ENCODE measurements around the gene CMKLR1. TPM values are rescaled to one million over a fixed set of nuclear protein-coding genes. Genes with fewer than 3 reads are reported as not detected.
A peak's percentile ranks its signal among the peaks of the same experiment; 100 is the strongest.

CMKLR1 gene
- total and polyA plus RNA-seq, 7 experiments from 2014 or later: 0.06 to 8.8 (median 2.0) TPM; not detected in 2

- no peak overlapping the region for H3K4me3 Mint-ChIP-seq
- Histone ChIP-seq H3K27ac (ENCODE audit: low read depth, low read length) (no peak overlapping the region), H3K9me3 (ENCODE audit: control insufficient read depth in 2 of 3, low read length in 3 of 3) (no peaks in the 10 kb centered on the region), H3K36me3 (ENCODE audit: control insufficient read depth in 2 of 3, insufficient read depth in 3 of 3, low read length in 3 of 3) (no peaks in the 10 kb centered on the region), H3K4me3 (ENCODE audit: low read length) (no peak overlapping the region), H3K4me1 (ENCODE audit: control insufficient read depth in 2 of 2, insufficient read depth in 2 of 2, low read length in 2 of 2) (peaks cover 0 to 25% of the 10 kb centered on the region in 2 donors), H3K27me3 (ENCODE audit: control insufficient read depth in 2 of 2, insufficient read depth in 2 of 2, low read length in 2 of 2) (no peaks in the 10 kb centered on the region)
- DNase-seq (no peak), ATAC-seq (peak; percentile 59)
- H3K4me1 Mint-ChIP-seq: peaks cover 0 to 18% (median 0%) of the 10 kb centered on the region in 7 donors
- H3K9me3 Mint-ChIP-seq: peaks cover 0 to 3% (median 0%) of the 10 kb centered on the region in 11 donors
- POLR2A ChIA-PET: no interaction called here
- no peak overlapping the region for H3K27ac Mint-ChIP-seq
- H3K36me3 Mint-ChIP-seq: peaks cover 0 to 7% (median 0%) of the 10 kb centered on the region in 5 donors
- intact Hi-C loops (cut with micrococcal nuclease): no loop called here
- H3K27me3 Mint-ChIP-seq: peaks cover 0 to 24% (median 4%) of the 10 kb centered on the region in 5 donors
- CTCF ChIA-PET: no interaction called here
Measured at GRCh38 chr12:108297895-108298760, 41.0 kb downstream of the CMKLR1 start.

- ChIA-PET POLR2A (no interaction called here), CTCF (no interaction called here)
- Histone ChIP-seq H3K27me3 (ENCODE audit: control insufficient read depth in 2 of 2, insufficient read depth in 2 of 2, low read length in 2 of 2) (no peaks in the 10 kb centered on the region), H3K4me1 (ENCODE audit: control insufficient read depth in 2 of 2, insufficient read depth in 2 of 2, low read length in 2 of 2) (peaks cover 0 to 25% of the 10 kb centered on the region in 2 donors), H3K27ac (ENCODE audit: low read depth, low read length) (no peak overlapping the region), H3K36me3 (ENCODE audit: control insufficient read depth in 2 of 3, insufficient read depth in 3 of 3, low read length in 3 of 3) (no peaks in the 10 kb centered on the region), H3K9me3 (ENCODE audit: control insufficient read depth in 2 of 3, low read length in 3 of 3) (no peaks in the 10 kb centered on the region), H3K4me3 (ENCODE audit: low read length) (no peak overlapping the region)
- intact Hi-C loops (cut with micrococcal nuclease): no loop called here
- Mint-ChIP-seq H3K27ac (no peak overlapping the region), H3K9me3 (peaks cover 0 to 4% (median 0%) of the 10 kb centered on the region in 11 donors), H3K4me1 (peaks cover 0 to 18% (median 0%) of the 10 kb centered on the region in 7 donors), H3K36me3 (peaks cover 0 to 7% (median 0%) of the 10 kb centered on the region in 5 donors), H3K4me3 (no peak overlapping the region), H3K27me3 (peaks cover 0 to 25% (median 4%) of the 10 kb centered on the region in 5 donors)
- ATAC-seq (no peak), DNase-seq (no peak)
Measured at GRCh38 chr12:108297424-108297823, 41.7 kb downstream of the CMKLR1 start.

- peaks cover 0 to 17% (median 0%) of the 10 kb centered on the region in 7 donors for H3K4me1 Mint-ChIP-seq
- no peak for ATAC-seq
- intact Hi-C loops (cut with micrococcal nuclease): no loop called here
- Histone ChIP-seq H3K27ac (ENCODE audit: low read depth, low read length) (no peak overlapping the region), H3K27me3 (ENCODE audit: control insufficient read depth in 2 of 2, insufficient read depth in 2 of 2, low read length in 2 of 2) (no peaks in the 10 kb centered on the region), H3K4me3 (ENCODE audit: low read length) (no peak overlapping the region), H3K36me3 (ENCODE audit: control insufficient read depth in 2 of 3, insufficient read depth in 3 of 3, low read length in 3 of 3) (no peaks in the 10 kb centered on the region), H3K9me3 (ENCODE audit: control insufficient read depth in 2 of 3, low read length in 3 of 3) (no peaks in the 10 kb centered on the region), H3K4me1 (ENCODE audit: control insufficient read depth in 2 of 2, insufficient read depth in 2 of 2, low read length in 2 of 2) (peaks cover 0 to 21% of the 10 kb centered on the region in 2 donors)
- ChIA-PET CTCF (no interaction called here), POLR2A (no interaction called here)
- H3K4me3 Mint-ChIP-seq: no peak overlapping the region
- no peak for DNase-seq
- H3K27me3 Mint-ChIP-seq: peaks cover 0 to 25% (median 2%) of the 10 kb centered on the region in 5 donors
- H3K9me3 Mint-ChIP-seq: peaks cover 0 to 9% (median 0%) of the 10 kb centered on the region in 11 donors
- H3K27ac Mint-ChIP-seq: no peak overlapping the region
- H3K36me3 Mint-ChIP-seq: peaks cover 0 to 9% (median 0%) of the 10 kb centered on the region in 5 donors
Measured at GRCh38 chr12:108296945-108297344, 42.2 kb downstream of the CMKLR1 start.

GRCh38 chr12:108295641-108296040 is 43.5 kb downstream of the CMKLR1 start:
- H3K27me3 Mint-ChIP-seq: peaks cover 0 to 25% (median 0%) of the 10 kb centered on the region in 5 donors
- H3K27me3 ChIP-seq (ENCODE audit: control insufficient read depth in 2 of 2, insufficient read depth in 2 of 2, low read length in 2 of 2): no peaks in the 10 kb centered on the region
- ATAC-seq (no peak), DNase-seq (no peak)
- H3K36me3 ChIP-seq (ENCODE audit: control insufficient read depth in 2 of 3, insufficient read depth in 3 of 3, low read length in 3 of 3): no peaks in the 10 kb centered on the region
- H3K4me3 Mint-ChIP-seq: no peak overlapping the region
- peak overlapping the region in 1 of 9 donors; percentile 84 for H3K27ac Mint-ChIP-seq
- no peaks in the 10 kb centered on the region for H3K9me3 ChIP-seq (ENCODE audit: control insufficient read depth in 2 of 3, low read length in 3 of 3)
- POLR2A ChIA-PET: no interaction called here
- peaks cover 0 to 12% (median 0%) of the 10 kb centered on the region in 7 donors for H3K4me1 Mint-ChIP-seq
- H3K4me1 ChIP-seq (ENCODE audit: control insufficient read depth in 2 of 2, insufficient read depth in 2 of 2, low read length in 2 of 2): peaks cover 0 to 17% of the 10 kb centered on the region in 2 donors
- CTCF ChIA-PET: no interaction called here
- peaks cover 0 to 6% (median 0%) of the 10 kb centered on the region in 5 donors for H3K36me3 Mint-ChIP-seq
- intact Hi-C loops (cut with micrococcal nuclease): no loop called here
- H3K4me3 ChIP-seq (ENCODE audit: low read length): no peak overlapping the region
- H3K9me3 Mint-ChIP-seq: peaks cover 0 to 11% (median 0%) of the 10 kb centered on the region in 11 donors
- H3K27ac ChIP-seq (ENCODE audit: low read depth, low read length): no peak overlapping the region

GRCh38 chr12:108289350-108290161 is 49.6 kb downstream of the CMKLR1 start:
- Mint-ChIP-seq H3K27me3 (peaks cover 0 to 31% (median 4%) of the 10 kb centered on the region in 5 donors), H3K4me3 (no peak overlapping the region), H3K27ac (no peak overlapping the region), H3K36me3 (peaks cover 0 to 6% (median 0%) of the 10 kb centered on the region in 5 donors), H3K9me3 (peaks cover 0 to 11% (median 0%) of the 10 kb centered on the region in 11 donors), H3K4me1 (peaks cover 0 to 5% (median 0%) of the 10 kb centered on the region in 7 donors)
- H3K4me3 ChIP-seq (ENCODE audit: low read length): no peak overlapping the region
- no peak overlapping the region for H3K27ac ChIP-seq (ENCODE audit: low read depth, low read length)
- ChIA-PET POLR2A (no interaction called here), CTCF (no interaction called here)
- no peaks in the 10 kb centered on the region for H3K9me3 ChIP-seq (ENCODE audit: control insufficient read depth in 2 of 3, low read length in 3 of 3)
- intact Hi-C loops (cut with micrococcal nuclease): no loop called here
- H3K36me3 ChIP-seq (ENCODE audit: control insufficient read depth in 2 of 3, insufficient read depth in 3 of 3, low read length in 3 of 3): no peaks in the 10 kb centered on the region
- DNase-seq (no peak), ATAC-seq (no peak)
- H3K4me1 ChIP-seq (ENCODE audit: control insufficient read depth in 2 of 2, insufficient read depth in 2 of 2, low read length in 2 of 2): no peaks in the 10 kb centered on the region
- H3K27me3 ChIP-seq (ENCODE audit: control insufficient read depth in 2 of 2, insufficient read depth in 2 of 2, low read length in 2 of 2): no peaks in the 10 kb centered on the region

- H3K36me3 ChIP-seq (ENCODE audit: control insufficient read depth in 2 of 3, insufficient read depth in 3 of 3, low read length in 3 of 3): no peaks in the 10 kb centered on the region
- ChIA-PET POLR2A (no interaction called here), CTCF (no interaction called here)
- ATAC-seq (no peak), DNase-seq (no peak)
- no peak overlapping the region for H3K4me3 ChIP-seq (ENCODE audit: low read length)
- no peaks in the 10 kb centered on the region for H3K4me1 ChIP-seq (ENCODE audit: control insufficient read depth in 2 of 2, insufficient read depth in 2 of 2, low read length in 2 of 2)
- intact Hi-C loops (cut with micrococcal nuclease): no loop called here
- H3K27me3 ChIP-seq (ENCODE audit: control insufficient read depth in 2 of 2, insufficient read depth in 2 of 2, low read length in 2 of 2): no peaks in the 10 kb centered on the region
- no peak overlapping the region for H3K27ac ChIP-seq (ENCODE audit: low read depth, low read length)
- H3K36me3 Mint-ChIP-seq: peaks cover 0 to 5% (median 0%) of the 10 kb centered on the region in 5 donors
- H3K9me3 ChIP-seq (ENCODE audit: control insufficient read depth in 2 of 3, low read length in 3 of 3): no peaks in the 10 kb centered on the region
- H3K4me1 Mint-ChIP-seq: peaks cover 0 to 16% (median 0%) of the 10 kb centered on the region in 7 donors
- no peak overlapping the region for H3K4me3 Mint-ChIP-seq
- H3K27ac Mint-ChIP-seq: no peak overlapping the region
- peaks cover 0 to 7% (median 0%) of the 10 kb centered on the region in 11 donors for H3K9me3 Mint-ChIP-seq
- H3K27me3 Mint-ChIP-seq: peaks cover 0 to 40% (median 15%) of the 10 kb centered on the region in 5 donors
Measured at GRCh38 chr12:108287227-108287626, 51.9 kb downstream of the CMKLR1 start.

All from naive thymus-derived CD4-positive, alpha-beta T cell (primary cell).